ENCODE results near the gene ELFN1.

Gene ELFN1

GRCh38 chr7:1626769-1627168 is 43.3 kb upstream of the ELFN1 start:
- DNase-seq (ENCODE audit: extremely low read depth, low read depth): no peak
- H3K4me3 ChIP-seq (replicated peaks; ENCODE audit: low read depth, low read length): no peak overlapping the region
- TF ChIP-seq CTCF (IDR thresholded peaks at IDR 0.05; ENCODE audit: low read depth, low read length, missing control alignments): no peak

- no peak overlapping the region for H3K4me3 ChIP-seq (replicated peaks; ENCODE audit: low read depth, low read length)
- TF ChIP-seq CTCF (IDR thresholded peaks at IDR 0.05; ENCODE audit: low read depth, low read length, missing control alignments): no peak
- DNase-seq (ENCODE audit: extremely low read depth, low read depth): no peak
Observed at GRCh38 chr7:1630700-1631336, 39.3 kb upstream of the ELFN1 start.

GRCh38 chr7:1631678-1632077 is 38.4 kb upstream of the ELFN1 start:
- no peak overlapping the region for H3K4me3 ChIP-seq (replicated peaks; ENCODE audit: low read depth, low read length)
- no peak for TF ChIP-seq CTCF (IDR thresholded peaks at IDR 0.05; ENCODE audit: low read depth, low read length, missing control alignments)
- DNase-seq (ENCODE audit: extremely low read depth, low read depth): no peak

- DNase-seq (ENCODE audit: extremely low read depth, low read depth): no peak
- H3K4me3 ChIP-seq (replicated peaks; ENCODE audit: low read depth, low read length): no peak overlapping the region
- no peak for TF ChIP-seq CTCF (IDR thresholded peaks at IDR 0.05; ENCODE audit: low read depth, low read length, missing control alignments)
Observed at GRCh38 chr7:1632506-1632905, 37.6 kb upstream of the ELFN1 start.

GRCh38 chr7:1632916-1633785 is 36.9 kb upstream of the ELFN1 start:
- DNase-seq (ENCODE audit: extremely low read depth, low read depth): no peak
- TF ChIP-seq CTCF (IDR thresholded peaks at IDR 0.05; ENCODE audit: low read depth, low read length, missing control alignments): no peak
- H3K4me3 ChIP-seq (replicated peaks; ENCODE audit: low read depth, low read length): no peak overlapping the region

- H3K4me3 ChIP-seq (replicated peaks; ENCODE audit: low read depth, low read length): no peak overlapping the region
- TF ChIP-seq CTCF (IDR thresholded peaks at IDR 0.05; ENCODE audit: low read depth, low read length, missing control alignments): no peak
- no peak for DNase-seq (ENCODE audit: extremely low read depth, low read depth)
Observed at GRCh38 chr7:1635401-1635800, 34.7 kb upstream of the ELFN1 start.
